Hepatocyte (in vitro differentiated cells): ENCODE measurements around the gene ABHD4. TPM values are rescaled to one million over a fixed set of nuclear protein-coding genes. Genes with fewer than 3 reads are reported as not detected.

Experiments
- DNase-seq: peaks from one replicate; pipeline ENCODE4 v3.0.0-alpha.2; 2016; ENCODE audit warnings: low spot score
- H2AFZ ChIP-seq: fragments of 200-600 bp; sonication (generic); 2 replicates; pipeline ENCODE4 v1.6.0; 2016; ENCODE audit warnings: antibody characterized with exemption, mild to moderate bottlenecking
- H3K27ac ChIP-seq: fragments of 200-600 bp; sonication (generic); 2 replicates; pipeline ENCODE4 v1.5.1; 2016; ENCODE audit warnings: mild to moderate bottlenecking
- H3K27me3 ChIP-seq: fragments of 200-600 bp; sonication (generic); 2 replicates; pipeline ENCODE4 v1.6.1; 2016
- H3K36me3 ChIP-seq: fragments of 200-600 bp; sonication (generic); replicated peaks from 2 replicates; pipeline ENCODE4 v1.5.1; 2016; ENCODE audit warnings: low read depth; ENCODE audit not compliant: insufficient read depth
- H3K4me1 ChIP-seq: fragments of 200-600 bp; sonication (generic); 2 replicates; pipeline ENCODE4 v1.5.1; 2016; ENCODE audit warnings: mild to moderate bottlenecking, moderate library complexity; ENCODE audit not compliant: insufficient read depth
- H3K4me2 ChIP-seq: fragments of 200-600 bp; sonication (generic); 2 replicates; pipeline ENCODE4 v1.6.0; 2016
- H3K4me3 ChIP-seq: fragments of 200-600 bp; sonication (generic); 2 replicates; pipeline ENCODE4 v1.5.1; 2016; ENCODE audit warnings: mild to moderate bottlenecking
- H3K79me2 ChIP-seq: fragments of 200-600 bp; sonication (generic); 2 replicates; pipeline ENCODE4 v1.6.0; 2017; ENCODE audit warnings: mild to moderate bottlenecking
- H3K9me2 ChIP-seq: fragments of 200-600 bp; sonication (generic); replicated peaks from 2 replicates; pipeline ENCODE4 v1.6.0; 2017; ENCODE audit warnings: mild to moderate bottlenecking; ENCODE audit not compliant: insufficient read depth
- H3K9me3 ChIP-seq: fragments of 200-600 bp; sonication (generic); 2 replicates; pipeline ENCODE4 v1.5.1; 2016; ENCODE audit warnings: low read depth, mild to moderate bottlenecking
- H4K20me1 ChIP-seq: fragments of 200-600 bp; sonication (generic); 2 replicates; pipeline ENCODE4 v1.6.0; 2016; ENCODE audit warnings: mild to moderate bottlenecking; ENCODE audit not compliant: insufficient read depth, poor library complexity, severe bottlenecking
- CTCF ChIP-seq: fragments of 200-600 bp; sonication (generic); IDR thresholded peaks from 2 replicates; pipeline ENCODE4 v1.5.1; 2016; ENCODE audit warnings: antibody characterized with exemption, mild to moderate bottlenecking; ENCODE audit not compliant: poor library complexity
- EZH2 ChIP-seq: fragments of 200-600 bp; sonication (generic); IDR thresholded peaks from 2 replicates; pipeline ENCODE4 v1.6.1; 2016; ENCODE audit warnings: antibody characterized with exemption, mild to moderate bottlenecking, borderline replicate concordance
- EZH2phosphoT487 ChIP-seq: fragments of 200-600 bp; sonication (generic); IDR thresholded peaks from one replicate; pipeline ENCODE4 v1.6.1; 2018; ENCODE audit warnings: antibody characterized with exemption, mild to moderate bottlenecking, low read depth, moderate library complexity; ENCODE audit not compliant: unreplicated experiment, severe bottlenecking
- WGBS: methylation state at CpG from one replicate; pipeline ENCODE4 v1.1.6; 2016; ENCODE audit warnings: low lambda C conversion rate; ENCODE audit errors: missing lambda C conversion rate; 5-methylcytosine and 5-hydroxymethylcytosine counted together
- polyA plus RNA-seq: library from polyadenylated mRNA; unstranded; fragments of >200 nt; fragmentation: Nextera tagmentation; extraction: Ambion mirVana; gene quantifications from 2 replicates; pipeline ENCODE4 v1.2.1, GENCODE V29; 2016
- total RNA-seq: library from RNA; depleted of rRNA; stranded (reverse); fragments of >200 nt; gene quantifications from 2 replicates; pipeline ENCODE4 v1.2.3, GENCODE V29; 2014

ABHD4 gene
- total RNA-seq (30.7 and 33.9 TPM in 2 replicates), polyA plus RNA-seq (43.3 and 49.8 TPM in 2 replicates)

GRCh38 chr14:22598099-22598895 is at the start of gene ABHD4:
ABHD4 (plus strand) TSS chr14:22598300; CDS start chr14:22598307, 7 bp downstream.
- Histone ChIP-seq H3K27ac (peak within 1 kb of the TSS; percentile 98), H3K9me3 (no peaks in the 10 kb centered on the region), H3K4me1 (peaks cover 13% of the 10 kb centered on the region), H3K27me3 (no peaks in the 10 kb centered on the region), H3K79me2 (peaks cover 23% of the 10 kb centered on the region), H4K20me1 (no peaks in the 10 kb centered on the region), H3K4me3 (peak within 1 kb of the TSS; percentile 55), H3K9me2 (no peaks in the 10 kb centered on the region), H3K4me2 (peak within 1 kb of the TSS; percentile 80), H3K36me3 (no peaks in the 10 kb centered on the region), H2AFZ (peak within 1 kb of the TSS; percentile 81)
- DNase-seq, result peak; percentile 91
- WGBS, result 1% methylated on average over 48 of the region's 49 CpGs
- TF ChIP-seq EZH2 (no peak), CTCF (no peak), EZH2phosphoT487 (no peak)

GRCh38 chr14:22549324-22549962 is 48.7 kb upstream of the ABHD4 start:
- Histone ChIP-seq H3K9me3 (no peaks in the 10 kb centered on the region), H3K4me3 (no peak overlapping the region), H3K79me2 (no peaks in the 10 kb centered on the region), H3K4me2 (no peak overlapping the region), H4K20me1 (no peaks in the 10 kb centered on the region), H3K4me1 (peaks cover 37% of the 10 kb centered on the region), H3K27me3 (no peaks in the 10 kb centered on the region), H2AFZ (no peak overlapping the region), H3K9me2 (no peaks in the 10 kb centered on the region), H3K27ac (peak overlapping the region; percentile 17), H3K36me3 (no peaks in the 10 kb centered on the region)
- 96% methylated on average over 6 of the region's 6 CpGs for WGBS
- DNase-seq, result no peak
- TF ChIP-seq CTCF (no peak), EZH2phosphoT487 (no peak)

- WGBS, result 65% methylated on average over 11 of the region's 11 CpGs
- TF ChIP-seq CTCF (no peak), EZH2 (no peak), EZH2phosphoT487 (no peak)
- DNase-seq, result no peak
- H3K27ac ChIP-seq, result peak overlapping the region; percentile 17
- H3K9me3 ChIP-seq, result no peaks in the 10 kb centered on the region
- no peaks in the 10 kb centered on the region for H4K20me1 ChIP-seq
- H3K36me3 ChIP-seq, result no peaks in the 10 kb centered on the region
- no peak overlapping the region for H3K4me2 ChIP-seq
- H3K4me3 ChIP-seq, result no peak overlapping the region
- no peaks in the 10 kb centered on the region for H3K27me3 ChIP-seq
- H2AFZ ChIP-seq, result no peak overlapping the region
- no peaks in the 10 kb centered on the region for H3K9me2 ChIP-seq
- peaks cover 37% of the 10 kb centered on the region for H3K4me1 ChIP-seq
- no peaks in the 10 kb centered on the region for H3K79me2 ChIP-seq
Measured at GRCh38 chr14:22549981-22550673, 48.0 kb upstream of the ABHD4 start.
